SKM-1 (cell line): Measurements from ENCODE around the gene EDEM1.
A peak's percentile ranks its signal among the peaks of the same experiment; 100 is the strongest.

Experiments used
- DNase-seq: peaks from one replicate; lab custom pipeline; 2025; ENCODE audit not compliant: unreplicated experiment; lab: John Stamatoyannopoulos, UW

Gene EDEM1

GRCh38 chr3:5197470-5198312 lies 10.2 kb downstream of the EDEM1 start:
- DNase-seq = peak; percentile 55

- no peak for DNase-seq
Observed at GRCh38 chr3:5198313-5198677, 10.8 kb downstream of the EDEM1 start.

GRCh38 chr3:5198986-5199731 lies 11.7 kb downstream of the EDEM1 start:
- DNase-seq = peak; percentile 59

GRCh38 chr3:5201536-5201935 lies 14.0 kb downstream of the EDEM1 start:
- DNase-seq = no peak

- no peak for DNase-seq
Observed at GRCh38 chr3:5202222-5202621, 14.7 kb downstream of the EDEM1 start.

DNA sequence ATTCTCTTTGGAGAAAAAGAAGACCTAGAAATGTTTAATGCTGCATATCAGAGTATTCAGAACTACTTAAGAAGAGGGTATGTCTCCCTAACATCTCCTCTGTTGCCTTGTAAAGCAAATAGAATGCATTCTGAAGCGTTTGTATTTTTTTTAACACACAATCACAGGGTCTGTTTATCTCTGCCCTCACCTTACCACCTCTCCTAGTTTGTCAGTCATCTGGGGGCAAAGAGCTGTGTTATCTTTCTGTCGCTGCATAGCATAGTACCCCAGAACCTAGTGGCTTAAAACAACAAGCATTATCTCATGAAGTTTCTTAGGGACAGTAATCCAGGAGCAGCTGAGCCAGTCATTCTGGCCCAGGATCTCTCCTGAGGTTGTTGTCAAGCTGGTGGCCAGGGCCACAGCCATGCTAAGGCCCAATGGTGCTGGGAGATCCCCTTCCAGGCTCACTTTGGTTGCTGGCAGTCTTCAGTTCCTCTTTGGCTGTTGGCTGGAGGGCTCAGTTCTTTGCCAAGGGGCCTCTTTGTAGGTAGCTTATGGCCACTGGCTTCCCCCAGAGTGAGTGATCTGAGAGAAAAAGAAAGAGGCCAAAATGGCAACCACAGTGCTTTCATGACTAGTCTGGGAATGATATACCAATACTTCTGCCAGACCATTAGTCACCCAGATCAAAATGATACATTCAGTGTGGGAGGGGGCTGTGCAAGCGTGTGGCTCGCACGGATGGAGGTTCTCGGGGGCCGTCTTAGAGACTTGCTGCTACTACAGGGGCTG lies 17.8 kb downstream of the EDEM1 start:
- no peak for DNase-seq

DNA sequence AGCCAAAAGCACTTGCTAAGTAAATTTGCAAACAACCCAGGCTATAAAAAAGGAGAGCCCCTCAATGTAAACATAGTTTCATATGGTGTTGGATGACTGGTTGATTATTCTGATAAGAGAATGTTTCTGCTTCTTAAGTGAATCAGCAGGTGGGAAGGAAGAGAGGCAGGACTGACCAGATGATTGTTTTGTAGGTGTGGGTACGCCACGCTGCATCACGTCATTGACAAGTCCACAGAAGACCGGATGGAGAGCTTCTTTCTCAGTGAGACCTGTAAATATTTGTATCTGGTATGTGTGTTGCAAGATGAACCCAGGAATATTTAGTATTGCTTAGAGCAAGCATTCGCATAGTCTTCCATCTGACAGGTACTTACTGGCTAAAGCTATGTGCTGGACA lies 23.4 kb downstream of the EDEM1 start:
- no peak for DNase-seq

- no peak for DNase-seq
Observed at GRCh38 chr3:5212628-5213573, 25.4 kb downstream of the EDEM1 start.

DNA sequence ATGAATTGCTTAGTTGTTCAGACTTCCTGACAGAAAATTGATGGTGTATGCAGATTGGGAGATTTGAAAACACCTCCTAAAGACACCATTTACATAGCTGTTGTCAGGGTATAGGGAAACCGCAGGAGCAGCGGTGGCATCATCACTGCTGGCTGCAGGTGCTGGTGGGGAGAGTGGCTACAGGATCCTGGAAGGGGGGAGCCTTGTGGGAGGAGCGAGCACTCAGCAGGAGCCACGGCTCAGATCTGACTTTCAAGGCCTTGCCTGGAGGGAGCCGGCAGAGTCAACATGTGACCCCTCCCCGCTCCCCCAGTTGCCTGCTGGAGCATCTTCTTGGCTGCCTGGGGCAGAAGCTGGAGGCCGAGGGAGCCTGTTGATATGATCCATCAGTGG lies 26.1 kb downstream of the EDEM1 start:
- no peak for DNase-seq

- DNase-seq = no peak
Observed at GRCh38 chr3:5214352-5214751, 26.8 kb downstream of the EDEM1 start.

- DNase-seq = no peak
Observed at GRCh38 chr3:5217824-5218595, 30.5 kb downstream of the EDEM1 start.

DNA sequence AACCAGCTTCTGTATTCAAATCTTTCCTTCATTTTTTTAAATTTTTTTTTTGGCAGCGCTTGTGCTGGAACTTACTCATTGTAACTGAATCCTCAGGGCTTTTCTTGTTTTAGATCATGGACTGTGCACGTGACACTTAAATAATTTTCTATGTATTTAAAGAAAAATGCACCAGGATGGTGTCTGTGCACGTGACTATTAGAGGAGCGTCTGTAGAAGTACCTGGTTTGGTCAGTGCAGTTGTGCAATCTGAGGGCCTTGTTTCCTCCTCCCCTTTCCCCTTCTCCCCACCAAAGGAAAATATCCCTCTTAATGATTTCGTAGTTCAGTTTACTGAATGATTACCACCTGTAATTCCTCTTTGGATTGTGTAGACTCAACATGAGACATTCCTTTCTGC lies 31.3 kb downstream of the EDEM1 start:
- no peak for DNase-seq

DNA sequence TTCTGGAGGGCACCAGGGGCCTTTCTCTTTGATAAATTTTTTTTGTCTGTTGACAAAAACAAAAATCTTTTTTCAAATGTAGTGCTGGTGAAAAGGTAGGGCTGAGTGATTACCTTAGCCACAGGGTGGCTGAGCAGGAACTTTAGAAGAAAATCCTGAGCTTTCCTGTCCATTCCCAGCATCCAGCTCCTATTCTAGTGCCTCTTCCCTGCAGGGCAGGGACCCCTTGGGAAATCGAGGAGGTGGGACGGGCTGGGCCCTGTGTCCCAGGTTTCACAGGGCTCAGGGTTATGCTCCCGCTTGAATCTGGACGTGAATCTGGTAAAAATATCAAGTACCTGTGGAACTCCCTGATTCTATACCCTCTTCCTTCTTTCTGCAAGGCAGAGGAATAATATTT lies 31.7 kb downstream of the EDEM1 start:
- no peak for DNase-seq

DNA sequence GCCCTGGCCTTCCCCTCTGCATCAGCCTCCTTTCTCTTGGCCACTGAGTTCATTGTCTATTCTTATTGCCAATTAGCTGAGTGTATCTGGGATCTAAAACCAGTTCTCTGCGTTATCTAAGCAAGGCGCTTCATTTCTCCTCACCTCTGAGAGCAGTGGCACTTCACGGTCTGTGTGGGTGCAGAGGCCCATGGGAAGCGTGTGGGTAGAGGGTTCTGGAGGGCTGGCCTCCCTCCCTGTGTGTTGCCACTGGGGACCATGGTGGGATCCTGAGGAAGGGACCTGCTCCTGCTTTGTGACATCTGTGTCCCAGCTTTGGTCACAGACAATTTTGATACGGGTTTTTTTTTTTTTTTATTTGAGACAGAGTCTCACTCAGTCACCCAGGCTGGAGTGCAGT lies 32.7 kb downstream of the EDEM1 start:
- DNase-seq = no peak

DNA sequence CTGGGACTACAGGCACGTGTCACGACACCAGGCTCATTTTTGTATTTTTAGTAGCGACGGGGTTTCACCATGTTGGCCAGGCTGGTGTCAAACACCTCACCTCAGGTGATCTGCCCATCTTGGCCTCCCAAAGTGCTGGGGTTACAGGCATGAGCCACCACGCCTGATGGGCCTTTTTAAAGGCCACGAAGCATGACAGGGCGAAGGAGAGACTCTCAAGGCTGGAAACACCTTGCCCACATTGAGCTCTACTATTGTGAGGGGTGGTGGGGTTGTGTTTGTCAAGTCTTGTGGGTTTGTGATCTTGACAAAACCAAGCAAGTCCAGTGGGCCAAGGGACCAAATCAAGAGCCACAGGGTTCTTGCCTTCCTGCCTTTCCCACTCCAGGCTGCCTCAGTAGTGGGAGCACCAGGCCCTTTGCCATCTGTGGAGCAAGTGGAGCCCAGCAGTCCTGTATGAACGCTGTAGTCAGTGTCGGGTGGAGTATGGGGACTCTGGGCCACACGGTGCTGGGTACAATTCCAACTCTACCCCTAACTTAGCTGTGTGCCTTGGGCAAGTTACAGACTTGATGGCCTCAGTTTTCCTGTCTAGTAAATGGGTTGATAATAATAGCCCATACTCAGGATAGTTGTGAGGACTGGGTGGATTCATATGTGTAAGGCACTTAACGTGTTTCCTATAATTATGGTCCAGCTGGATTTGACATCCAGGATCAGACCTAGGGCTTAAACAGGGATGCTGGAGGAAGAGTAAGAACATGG lies 33.3 kb downstream of the EDEM1 start:
- DNase-seq = no peak

DNA sequence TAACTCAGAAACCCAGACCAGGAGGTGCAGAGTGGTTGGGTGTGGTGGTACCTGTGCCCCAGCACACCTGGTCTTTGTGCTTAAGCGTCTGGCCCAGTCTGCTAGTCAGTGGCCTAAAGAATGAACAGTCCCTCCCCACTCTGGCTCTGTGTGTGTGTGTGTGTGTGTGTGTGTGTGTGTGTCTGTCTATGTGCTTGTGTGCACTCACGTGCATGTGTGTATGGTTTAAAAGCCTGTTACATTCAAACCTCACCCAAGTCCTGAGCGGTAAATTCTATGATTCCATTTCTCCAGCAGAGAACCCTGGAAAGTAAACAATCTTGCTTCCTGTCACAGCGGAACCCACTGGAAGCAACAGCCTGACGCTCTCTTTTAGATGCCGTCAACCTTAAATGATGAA lies 34.2 kb downstream of the EDEM1 start:
- no peak for DNase-seq

DNA sequence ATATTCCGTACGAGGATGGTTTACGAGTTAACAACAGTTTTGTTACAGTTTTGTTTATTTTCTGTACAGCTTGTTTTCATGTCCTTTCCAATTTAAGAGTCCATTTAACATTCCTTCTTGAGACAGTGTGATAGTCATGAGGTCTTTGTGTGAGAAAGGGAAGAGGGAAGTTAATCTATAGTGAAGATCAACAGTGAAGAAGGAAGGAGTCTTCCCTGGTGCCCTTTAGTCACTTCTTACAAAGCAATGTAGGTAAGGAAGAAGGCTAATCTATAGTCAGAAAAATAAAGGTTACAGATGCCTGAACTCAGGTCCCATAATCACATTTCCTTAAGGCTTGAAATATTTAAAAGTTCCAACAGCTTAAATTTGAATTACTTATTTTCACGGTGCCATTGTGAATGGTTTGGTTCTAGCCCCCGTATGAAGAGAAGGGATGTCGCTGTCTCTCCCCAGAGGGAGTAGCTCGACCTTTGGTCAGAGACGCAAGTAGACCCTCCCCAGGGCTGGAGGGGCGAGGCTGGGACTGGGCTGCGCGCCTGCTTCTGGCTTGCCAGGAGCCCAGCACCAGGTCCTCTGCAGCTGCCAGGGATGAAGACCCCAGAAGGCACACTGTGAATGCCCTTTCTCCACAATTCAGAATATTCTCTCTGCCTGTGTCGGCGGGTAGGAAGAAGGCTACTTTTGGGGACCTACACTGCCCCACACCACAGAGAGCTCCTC lies 34.9 kb downstream of the EDEM1 start:
- no peak for DNase-seq

DNA sequence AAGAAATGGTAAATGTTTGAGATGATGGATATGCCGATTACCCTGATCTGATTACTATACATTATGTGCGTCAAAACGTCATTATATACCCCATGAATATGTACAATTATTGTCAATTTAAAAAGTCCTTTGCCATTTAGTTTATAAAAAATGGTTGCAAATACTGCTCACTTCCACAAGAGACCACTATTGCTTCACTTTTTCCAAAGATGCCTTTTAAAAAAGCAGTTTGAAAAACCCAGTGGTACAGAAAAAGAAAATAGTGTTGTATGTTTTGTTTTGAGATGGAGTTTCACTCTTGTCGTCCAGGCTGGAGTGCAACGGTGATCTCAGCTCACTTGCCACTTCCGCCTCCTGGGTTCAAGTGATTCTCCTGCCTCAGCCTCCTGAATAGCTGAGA lies 39.3 kb downstream of the EDEM1 start:
- no peak for DNase-seq

GRCh38 chr3:5227812-5228211 lies 40.3 kb downstream of the EDEM1 start:
- DNase-seq = no peak
